Right lung (tissue), 5 donors: ENCODE data around the gene PNCK. TPM values are rescaled to one million over a fixed set of nuclear protein-coding genes. Genes with fewer than 3 reads are reported as not detected.

Experiments
- DNase-seq, 2 donors: peaks; one replicate each; pipeline ENCODE4 v3.0.0-alpha.2; 2013
- polyA plus RNA-seq, 5 donors: library from polyadenylated mRNA; unstranded; fragments of 120-200 nt; gene quantifications; one replicate each; pipeline versions ENCODE4 v1.2.1 to v1.2.3, GENCODE V29; 2013; ENCODE audit warnings: inconsistent platforms in 1 of 5, low replicate concordance in 1 of 5; ENCODE audit not compliant: insufficient read length in 5 of 5, insufficient read depth in 1 of 5

The PNCK gene
- polyA plus RNA-seq, 5 donors = 0.54 to 1.1 (median 0.64) TPM

- DNase-seq = no peak
These were observed 44.9 kb downstream of the PNCK start for GRCh38 chrX:153628665-153629064.

- no peak for DNase-seq
These were observed 45.5 kb downstream of the PNCK start for GRCh38 chrX:153628129-153628528.

GRCh38 chrX:153627675-153628111, 45.9 kb downstream of the PNCK start:
- DNase-seq = no peak

GRCh38 chrX:153626863-153627674, 46.5 kb downstream of the PNCK start:
- no peak for DNase-seq

- no peak for DNase-seq
These were observed 47.5 kb downstream of the PNCK start for GRCh38 chrX:153626025-153626633.

- no peak for DNase-seq
These were observed 48.2 kb downstream of the PNCK start for GRCh38 chrX:153625271-153626024.

- DNase-seq = no peak
These were observed 49.2 kb downstream of the PNCK start for GRCh38 chrX:153624196-153625091.

- no peak for DNase-seq
These were observed 50.1 kb downstream of the PNCK start for GRCh38 chrX:153623310-153624029.

- DNase-seq = no peak
These were observed 50.8 kb downstream of the PNCK start for GRCh38 chrX:153622661-153623309.

GRCh38 chrX:153621949-153622598, 51.5 kb downstream of the PNCK start:
- DNase-seq = no peak

GRCh38 chrX:153620576-153620975, 53.0 kb downstream of the PNCK start:
- DNase-seq = no peak

Other genes starting within 250 kb of the PNCK start
- gene TREX2, start 227.8 kb downstream of the PNCK start, polyA plus RNA-seq = 1 to 10 TPM in 1 of 5 donors, under 1 TPM in 4; 0.35 to 1.2 (median 0.76) TPM
- gene HAUS7, start 203.2 kb downstream of the PNCK start, polyA plus RNA-seq = 10 to 100 TPM; 27.1 to 45.0 (median 36.5) TPM
- gene BGN, start 178.8 kb downstream of the PNCK start, polyA plus RNA-seq = 100 to 1,000 TPM; 124 to 242 (median 164) TPM
- under 1 TPM; 0.17 to 0.43 (median 0.29) TPM for gene ATP2B3, start 156.2 kb downstream of the PNCK start, polyA plus RNA-seq
- gene CCNQ, start 74.7 kb downstream of the PNCK start, polyA plus RNA-seq = 10 to 100 TPM; 11.3 to 20.1 (median 12.6) TPM
- under 1 TPM in 3 of 5 donors, not detected in 2; 0.12 to 0.69 (median 0.45) TPM for gene DUSP9, start 26.6 kb downstream of the PNCK start, polyA plus RNA-seq
- gene SLC6A8, start 14.1 kb upstream of the PNCK start, polyA plus RNA-seq = 1 to 10 TPM; 3.7 to 9.8 (median 7.8) TPM
- 100 to 1,000 TPM; 119 to 161 (median 139) TPM for gene BCAP31, start 50.6 kb upstream of the PNCK start, polyA plus RNA-seq
- gene ABCD1, start 51.0 kb upstream of the PNCK start, polyA plus RNA-seq = 10 to 100 TPM in 1 of 5 donors, 1 to 10 TPM in 4; 5.7 to 11.7 (median 7.2) TPM
- gene PLXNB3, start 90.4 kb upstream of the PNCK start, polyA plus RNA-seq = 1 to 10 TPM; 2.1 to 4.1 (median 3.7) TPM
- gene SRPK3, start 107.2 kb upstream of the PNCK start, polyA plus RNA-seq = 10 to 100 TPM in 1 of 5 donors, 1 to 10 TPM in 3, under 1 TPM in 1; 0.63 to 14.2 (median 1.4) TPM
- gene IDH3G, start 120.6 kb upstream of the PNCK start, polyA plus RNA-seq = 10 to 100 TPM; 48.9 to 75.0 (median 52.7) TPM
- 100 to 1,000 TPM; 152 to 222 (median 163) TPM for gene SSR4, start 120.9 kb upstream of the PNCK start, polyA plus RNA-seq
- 10 to 100 TPM in 3 of 5 donors, 1 to 10 TPM in 2; 8.5 to 13.9 (median 10.4) TPM for gene PDZD4, start 156.7 kb upstream of the PNCK start, polyA plus RNA-seq
- gene L1CAM, start 212.4 kb upstream of the PNCK start, polyA plus RNA-seq = under 1 TPM; 0.13 to 0.44 (median 0.20) TPM
- gene AVPR2, start 230.9 kb upstream of the PNCK start, polyA plus RNA-seq = 1 to 10 TPM in 1 of 5 donors, under 1 TPM in 4; 0.58 to 1.3 (median 0.73) TPM